GM12875 (cell line): Measurements from ENCODE around the gene STON2.

Source experiments
- H3K4me3 ChIP-seq: one replicate; pipeline ENCODE4 v1.5.1; 2011; ENCODE audit warnings: low read depth, low read length, control low read depth
- TF ChIP-seq, protein P1 (sequence below): IDR thresholded peaks from 2 replicates; pipeline ENCODE4 v1.5.1; 2011; ENCODE audit warnings: low read depth, mild to moderate bottlenecking, control low read depth, inconsistent platforms, low read length, moderate library complexity, borderline replicate concordance; ENCODE audit not compliant: insufficient read depth

Gene STON2, protein sequence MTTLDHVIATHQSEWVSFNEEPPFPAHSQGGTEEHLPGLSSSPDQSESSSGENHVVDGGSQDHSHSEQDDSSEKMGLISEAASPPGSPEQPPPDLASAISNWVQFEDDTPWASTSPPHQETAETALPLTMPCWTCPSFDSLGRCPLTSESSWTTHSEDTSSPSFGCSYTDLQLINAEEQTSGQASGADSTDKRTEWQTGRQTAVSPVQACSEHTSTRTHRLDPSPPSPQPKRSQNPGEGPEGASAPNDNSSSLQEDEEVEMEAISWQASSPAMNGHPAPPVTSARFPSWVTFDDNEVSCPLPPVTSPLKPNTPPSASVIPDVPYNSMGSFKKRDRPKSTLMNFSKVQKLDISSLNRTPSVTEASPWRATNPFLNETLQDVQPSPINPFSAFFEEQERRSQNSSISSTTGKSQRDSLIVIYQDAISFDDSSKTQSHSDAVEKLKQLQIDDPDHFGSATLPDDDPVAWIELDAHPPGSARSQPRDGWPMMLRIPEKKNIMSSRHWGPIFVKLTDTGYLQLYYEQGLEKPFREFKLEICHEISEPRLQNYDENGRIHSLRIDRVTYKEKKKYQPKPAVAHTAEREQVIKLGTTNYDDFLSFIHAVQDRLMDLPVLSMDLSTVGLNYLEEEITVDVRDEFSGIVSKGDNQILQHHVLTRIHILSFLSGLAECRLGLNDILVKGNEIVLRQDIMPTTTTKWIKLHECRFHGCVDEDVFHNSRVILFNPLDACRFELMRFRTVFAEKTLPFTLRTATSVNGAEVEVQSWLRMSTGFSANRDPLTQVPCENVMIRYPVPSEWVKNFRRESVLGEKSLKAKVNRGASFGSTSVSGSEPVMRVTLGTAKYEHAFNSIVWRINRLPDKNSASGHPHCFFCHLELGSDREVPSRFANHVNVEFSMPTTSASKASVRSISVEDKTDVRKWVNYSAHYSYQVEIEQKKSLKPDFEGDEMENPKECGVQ

DNA sequence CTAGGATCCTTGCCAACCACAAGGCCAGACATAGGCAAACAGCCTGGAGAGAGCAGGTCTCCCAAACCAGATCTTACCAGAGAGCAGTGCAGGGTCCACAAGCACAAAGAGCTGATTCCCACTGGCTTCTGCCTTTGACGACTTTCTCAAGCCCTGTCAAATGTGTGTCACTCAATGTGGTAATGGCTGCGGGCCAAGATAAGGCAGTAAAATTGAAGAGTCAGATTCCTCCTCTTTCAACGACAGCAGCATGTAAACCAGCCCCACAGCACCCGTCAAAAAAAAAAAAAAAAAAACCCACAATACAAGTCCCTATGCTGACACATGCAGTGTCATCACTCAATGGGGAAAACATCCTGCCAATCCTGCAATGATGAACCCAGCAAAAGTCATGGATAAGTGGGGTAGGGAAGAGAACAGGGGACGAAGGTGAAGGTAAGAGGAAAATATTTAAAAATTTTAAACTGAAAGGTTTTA is at the start of gene STON2:
Gene STON2 (minus strand): TSS at position 123 of the 477 bp plus-strand sequence. CDS start 1,942 bp downstream, outside the sequence.
- H3K4me3 ChIP-seq: no peak within 1 kb of the TSS
- TF ChIP-seq, protein P1, sequence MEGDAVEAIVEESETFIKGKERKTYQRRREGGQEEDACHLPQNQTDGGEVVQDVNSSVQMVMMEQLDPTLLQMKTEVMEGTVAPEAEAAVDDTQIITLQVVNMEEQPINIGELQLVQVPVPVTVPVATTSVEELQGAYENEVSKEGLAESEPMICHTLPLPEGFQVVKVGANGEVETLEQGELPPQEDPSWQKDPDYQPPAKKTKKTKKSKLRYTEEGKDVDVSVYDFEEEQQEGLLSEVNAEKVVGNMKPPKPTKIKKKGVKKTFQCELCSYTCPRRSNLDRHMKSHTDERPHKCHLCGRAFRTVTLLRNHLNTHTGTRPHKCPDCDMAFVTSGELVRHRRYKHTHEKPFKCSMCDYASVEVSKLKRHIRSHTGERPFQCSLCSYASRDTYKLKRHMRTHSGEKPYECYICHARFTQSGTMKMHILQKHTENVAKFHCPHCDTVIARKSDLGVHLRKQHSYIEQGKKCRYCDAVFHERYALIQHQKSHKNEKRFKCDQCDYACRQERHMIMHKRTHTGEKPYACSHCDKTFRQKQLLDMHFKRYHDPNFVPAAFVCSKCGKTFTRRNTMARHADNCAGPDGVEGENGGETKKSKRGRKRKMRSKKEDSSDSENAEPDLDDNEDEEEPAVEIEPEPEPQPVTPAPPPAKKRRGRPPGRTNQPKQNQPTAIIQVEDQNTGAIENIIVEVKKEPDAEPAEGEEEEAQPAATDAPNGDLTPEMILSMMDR: no peak

DNA sequence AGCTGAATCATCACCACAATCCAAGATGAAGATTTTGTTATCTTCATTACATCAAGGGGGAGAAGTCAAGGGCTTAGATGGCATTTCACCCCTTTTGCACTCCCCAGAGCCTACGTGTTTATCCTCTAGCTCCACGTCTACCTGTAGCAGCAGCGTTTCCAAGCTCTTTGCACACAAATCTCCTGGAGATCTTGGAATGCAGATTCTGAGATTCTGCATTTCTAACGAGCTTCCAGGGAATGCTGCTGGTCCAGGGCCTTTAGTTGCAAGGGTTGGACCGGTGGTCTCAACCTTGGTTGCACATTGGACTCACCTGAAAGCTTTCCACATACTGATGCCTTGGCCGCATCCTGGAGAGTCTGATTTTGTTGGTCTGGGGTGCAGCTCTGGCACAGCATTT is 49.5 kb upstream of the STON2 start:
- H3K4me3 ChIP-seq: no peak overlapping the region
- TF ChIP-seq, protein P1: no peak

DNA sequence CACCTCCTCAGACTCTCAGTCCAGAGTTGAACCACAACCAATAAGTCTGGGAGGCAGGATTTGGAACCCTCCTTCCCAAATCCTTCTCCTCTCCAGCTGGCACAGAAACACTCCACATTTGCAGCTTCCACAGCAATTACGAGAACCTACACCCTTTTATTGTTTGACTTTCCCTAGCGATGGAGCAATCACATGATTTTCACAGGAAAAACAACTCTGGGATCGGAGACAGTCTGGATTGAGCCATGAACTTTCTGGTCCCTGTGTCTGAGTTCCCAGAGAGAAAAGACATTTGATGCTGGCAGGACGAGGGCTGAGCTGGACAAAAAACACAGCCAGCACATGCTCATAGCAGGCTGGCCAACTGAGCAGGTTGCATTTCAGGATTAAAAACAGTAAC is 49.0 kb upstream of the STON2 start:
- TF ChIP-seq, protein P1: no peak
- no peak overlapping the region for H3K4me3 ChIP-seq

DNA sequence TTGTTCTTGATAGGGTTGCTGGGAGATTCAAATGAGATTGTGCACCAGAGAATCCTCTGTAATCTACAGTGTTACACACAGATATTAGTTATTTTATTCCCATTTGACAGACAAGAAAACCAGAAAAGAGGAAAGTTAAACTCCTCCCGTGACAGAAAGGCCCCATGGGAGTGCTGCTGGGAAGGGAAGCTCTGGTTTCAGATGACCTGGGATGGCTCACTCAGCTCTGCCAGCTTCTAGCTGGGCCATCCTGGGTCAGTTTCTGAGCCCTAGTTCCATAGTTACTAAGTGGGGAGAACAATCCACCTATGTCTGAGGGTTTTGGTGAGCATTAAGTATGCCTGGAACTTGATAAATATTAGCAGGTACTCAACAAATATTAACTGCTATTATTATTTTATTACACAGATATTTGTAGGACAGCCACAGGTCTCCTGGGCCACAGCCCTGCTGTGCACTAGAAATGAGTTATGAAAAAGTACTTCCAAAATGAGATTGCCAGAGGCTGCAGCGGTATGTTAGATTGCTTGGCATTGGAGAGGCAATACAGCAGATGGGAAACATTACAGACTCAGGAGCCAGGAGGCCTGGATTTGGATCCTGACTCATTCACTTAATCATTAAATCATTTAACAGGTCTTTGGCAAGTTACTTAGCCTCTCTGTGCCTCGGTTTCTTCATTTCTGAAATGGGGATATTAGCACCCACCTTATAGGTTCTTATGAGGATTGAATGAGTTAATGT is 47.1 kb upstream of the STON2 start:
- no peak overlapping the region for H3K4me3 ChIP-seq
- TF ChIP-seq, protein P1: no peak

DNA sequence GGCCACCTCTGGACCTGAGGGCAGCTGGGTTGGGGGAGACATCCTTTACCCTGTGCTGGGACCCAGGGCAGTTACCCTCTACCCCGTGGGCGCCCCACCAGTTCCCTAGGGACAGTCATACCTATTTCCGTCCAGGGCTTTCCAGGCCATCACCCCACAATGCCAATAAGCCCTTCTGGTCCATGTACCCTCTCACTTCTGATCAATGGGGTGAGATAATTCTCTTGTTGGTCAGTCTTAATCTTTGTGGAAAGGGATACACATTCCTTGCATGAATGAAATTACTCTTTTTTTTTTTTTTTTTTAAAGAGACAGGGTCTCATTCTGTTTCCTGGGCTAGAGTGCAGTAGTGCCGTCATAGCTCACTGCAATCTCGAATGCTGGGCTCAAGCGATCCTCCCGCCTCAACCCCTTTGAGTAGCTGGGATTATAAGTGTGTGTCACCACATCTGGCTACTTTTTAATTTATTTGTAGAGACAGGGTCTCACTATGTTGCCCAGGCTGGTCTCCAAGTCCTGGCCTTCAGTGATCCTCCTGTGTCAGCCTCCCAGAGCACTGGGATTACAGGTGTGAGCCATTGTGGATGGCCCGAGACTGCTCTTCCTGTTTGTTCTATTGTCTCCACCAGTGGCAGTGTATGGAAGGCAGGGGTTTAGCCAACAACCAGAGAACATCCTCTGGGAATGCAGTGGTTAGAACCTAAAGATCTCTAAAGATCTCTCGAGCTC is 46.3 kb upstream of the STON2 start:
- TF ChIP-seq, protein P1: no peak

DNA sequence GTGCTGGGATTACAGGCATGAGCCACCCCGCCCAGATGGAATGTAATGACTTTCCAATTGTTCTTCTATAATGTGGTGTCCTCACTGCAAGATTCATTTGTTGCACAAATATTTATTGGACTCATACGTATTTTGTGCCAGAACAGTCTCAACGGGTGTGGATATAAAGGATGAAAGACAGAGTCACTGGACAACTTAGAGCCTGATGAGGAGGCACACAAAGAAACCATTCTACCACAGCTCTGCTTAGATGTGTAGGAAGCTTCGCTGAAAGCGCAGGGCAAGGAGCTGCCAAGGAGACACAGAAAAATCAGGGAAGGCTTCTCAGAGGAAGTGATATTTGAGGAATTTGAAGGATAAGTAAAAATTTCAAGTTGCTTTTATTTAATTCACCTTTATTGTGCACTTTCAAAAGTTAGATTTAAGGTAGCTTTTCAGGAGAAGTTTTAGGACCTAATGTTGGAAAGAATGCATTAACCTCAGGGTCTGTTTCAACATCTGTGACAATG is 41.6 kb upstream of the STON2 start:
- TF ChIP-seq, protein P1: no peak
- no peak overlapping the region for H3K4me3 ChIP-seq

More for the DNA sequence above, 46.3 kb upstream of the STON2 start:
- H3K4me3 ChIP-seq: no peak overlapping the region
